HG03432 (cell line): ENCODE data around the gene NGB.
"Not testable (repeated sequence)": the region's sequence is repeated elsewhere in the genome, so short reads cannot be mapped to it uniquely, and the experiment has no call there.

Source experiments
- ATAC-seq: cut with Tn5 transposase; IDR thresholded peaks from one replicate; pipeline ENCODE4 v1.9.1; 2021; ENCODE audit warnings: mild to moderate bottlenecking, moderate library complexity; ENCODE audit not compliant: unreplicated experiment

The NGB gene

GRCh38 chr14:77296906-77297305, 25.9 kb upstream of the NGB start:
- ATAC-seq: no peak

DNA sequence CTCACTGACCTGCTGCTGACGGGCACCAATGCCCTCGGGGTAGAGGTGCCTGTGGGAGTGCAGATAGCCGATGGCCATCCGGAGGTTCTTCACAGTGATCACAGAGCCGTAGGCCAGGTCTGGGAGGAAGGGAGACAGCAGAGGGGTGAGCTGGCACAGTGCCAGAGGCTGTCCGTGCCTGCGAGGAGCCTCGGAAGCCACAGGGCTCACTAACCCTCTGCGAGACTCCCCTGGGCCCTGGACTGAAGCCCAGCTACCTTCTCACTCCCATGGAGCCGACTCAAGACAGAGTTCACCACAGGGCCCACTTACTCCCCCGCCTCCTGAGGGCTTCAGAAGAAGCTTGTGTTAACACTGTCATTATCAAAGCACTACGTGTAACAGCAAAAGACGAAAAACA, 25.1 kb upstream of the NGB start:
- no peak for ATAC-seq

GRCh38 chr14:77290705-77291104, 19.7 kb upstream of the NGB start:
- no peak for ATAC-seq

DNA sequence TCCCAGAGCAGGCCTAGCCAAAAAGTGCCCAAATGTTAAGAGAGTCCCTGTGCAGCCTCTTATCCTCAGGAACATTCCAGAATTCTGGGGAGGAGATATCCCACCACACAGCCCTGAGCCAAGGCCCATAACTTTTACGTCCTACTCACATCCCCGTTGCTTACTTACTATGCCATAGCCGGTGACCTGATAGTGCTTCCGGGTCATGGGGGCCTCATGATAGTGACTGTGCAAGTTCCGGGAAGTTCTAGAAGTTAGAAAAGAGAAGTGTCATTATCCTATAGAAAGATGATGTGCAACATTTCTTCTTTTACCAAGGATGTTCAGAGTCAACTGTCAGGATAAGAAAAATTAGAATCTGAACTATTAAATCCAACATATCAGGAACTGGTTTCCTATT, 15.6 kb upstream of the NGB start:
- ATAC-seq: no peak

DNA sequence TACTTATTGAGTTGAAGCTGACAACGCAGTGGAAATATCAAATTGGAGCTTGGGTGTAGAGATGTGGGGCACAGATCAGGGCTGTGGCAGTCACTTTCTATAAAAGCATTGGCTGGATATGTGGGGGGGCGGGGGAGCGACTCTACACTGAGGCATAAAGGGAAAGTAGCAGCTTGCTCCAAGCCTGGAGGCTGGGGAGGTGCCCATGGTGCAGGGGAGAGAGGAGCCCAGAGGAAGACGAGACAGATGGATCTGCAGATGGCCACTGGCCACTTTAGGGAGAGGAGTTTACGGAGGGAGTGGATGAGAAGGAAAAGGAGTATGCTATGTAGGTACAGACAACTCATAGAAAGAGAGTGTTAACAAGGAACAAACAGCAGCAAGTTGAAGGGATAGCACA, 13.5 kb upstream of the NGB start:
- ATAC-seq: no peak

DNA sequence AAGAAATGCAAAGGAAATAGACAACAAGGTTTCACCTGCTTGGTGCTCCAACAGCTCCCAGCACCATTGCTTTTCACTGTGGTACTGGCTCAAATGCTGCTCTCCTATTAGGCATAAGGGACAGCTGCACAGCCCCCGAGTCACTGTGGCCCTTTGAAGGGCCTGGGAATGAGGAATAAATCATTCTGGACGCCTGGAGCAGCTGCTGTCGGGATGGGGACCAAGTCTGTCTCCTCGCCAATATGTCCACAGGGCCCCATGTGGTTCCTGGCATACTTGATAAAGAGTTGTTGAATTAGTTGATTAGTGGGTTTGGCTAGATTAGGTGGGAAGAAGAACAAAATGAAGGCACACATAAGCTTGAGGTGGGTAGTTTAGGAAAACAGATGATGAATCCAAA, 13.1 kb upstream of the NGB start:
- no peak for ATAC-seq

- no peak for ATAC-seq
These were observed 10.9 kb upstream of the NGB start for GRCh38 chr14:77281852-77282410.

- not testable (repeated sequence) for ATAC-seq
These were observed 9.9 kb upstream of the NGB start for GRCh38 chr14:77280921-77281320.

GRCh38 chr14:77279719-77280118, 8.7 kb upstream of the NGB start:
- ATAC-seq: no peak

- no peak for ATAC-seq
These were observed 7.6 kb upstream of the NGB start for GRCh38 chr14:77278461-77279230.

GRCh38 chr14:77276959-77277358, 6.0 kb upstream of the NGB start:
- ATAC-seq: no peak

DNA sequence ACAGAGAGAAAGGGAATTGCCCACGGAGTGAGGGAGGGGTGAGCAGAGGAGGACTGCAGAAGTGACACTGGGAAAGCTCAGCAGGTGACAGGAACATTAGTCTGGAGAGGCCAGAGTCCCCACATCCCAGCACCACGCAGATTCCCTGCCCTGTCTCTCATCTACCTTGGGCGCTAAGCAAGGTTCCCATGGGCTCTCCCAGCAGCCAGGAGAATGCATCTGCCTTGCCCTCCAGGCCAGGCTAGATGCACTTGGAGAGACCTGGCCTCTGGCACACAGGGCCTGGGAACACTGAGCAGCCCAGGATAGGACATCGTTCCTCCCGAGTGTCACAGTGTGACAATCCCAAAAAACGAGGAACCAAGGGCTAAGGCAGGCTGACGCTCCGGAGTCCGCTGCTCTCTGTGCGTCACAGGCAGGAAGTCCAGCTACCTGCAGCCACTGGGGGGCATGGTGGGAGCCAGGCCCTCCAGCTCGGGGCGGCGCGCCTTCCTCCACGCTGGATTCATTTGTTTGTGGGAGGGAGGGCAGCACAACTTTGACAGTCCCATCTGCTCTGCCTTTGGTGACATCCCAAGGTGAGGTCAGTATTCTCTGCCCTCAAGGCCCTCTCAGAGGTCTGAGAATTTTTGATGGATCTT, 5.4 kb upstream of the NGB start:
- ATAC-seq: no peak

DNA sequence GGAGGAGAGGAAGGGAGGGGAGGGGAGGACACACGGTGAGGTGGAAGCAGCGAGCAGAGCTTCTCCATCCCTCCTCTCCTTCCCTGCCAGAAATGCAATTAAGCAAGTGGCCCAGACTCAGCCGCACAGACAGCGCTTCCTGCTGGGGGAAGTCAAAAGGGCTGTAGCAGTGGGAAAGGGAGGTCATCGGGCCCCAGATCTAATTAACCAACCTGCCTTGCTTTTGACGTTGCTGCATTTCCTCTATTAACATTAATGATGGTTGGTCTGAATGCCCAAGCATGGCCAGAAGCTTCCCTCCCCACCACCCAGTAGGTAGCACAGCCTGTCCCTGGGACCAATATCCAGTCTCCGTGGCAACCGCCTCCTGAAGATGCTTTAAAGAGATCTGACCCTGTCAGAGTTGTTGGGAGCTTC, 4.6 kb upstream of the NGB start:
- ATAC-seq: no peak

GRCh38 chr14:77275041-77275580, 4.1 kb upstream of the NGB start:
- ATAC-seq: no peak

GRCh38 chr14:77273796-77274195, 2.8 kb upstream of the NGB start:
- ATAC-seq: no peak

- ATAC-seq: no peak
These were observed 1.3 kb upstream of the NGB start for GRCh38 chr14:77272261-77272660.

GRCh38 chr14:77270361-77271112, 469 bp downstream of the NGB start:
- no peak for ATAC-seq

DNA sequence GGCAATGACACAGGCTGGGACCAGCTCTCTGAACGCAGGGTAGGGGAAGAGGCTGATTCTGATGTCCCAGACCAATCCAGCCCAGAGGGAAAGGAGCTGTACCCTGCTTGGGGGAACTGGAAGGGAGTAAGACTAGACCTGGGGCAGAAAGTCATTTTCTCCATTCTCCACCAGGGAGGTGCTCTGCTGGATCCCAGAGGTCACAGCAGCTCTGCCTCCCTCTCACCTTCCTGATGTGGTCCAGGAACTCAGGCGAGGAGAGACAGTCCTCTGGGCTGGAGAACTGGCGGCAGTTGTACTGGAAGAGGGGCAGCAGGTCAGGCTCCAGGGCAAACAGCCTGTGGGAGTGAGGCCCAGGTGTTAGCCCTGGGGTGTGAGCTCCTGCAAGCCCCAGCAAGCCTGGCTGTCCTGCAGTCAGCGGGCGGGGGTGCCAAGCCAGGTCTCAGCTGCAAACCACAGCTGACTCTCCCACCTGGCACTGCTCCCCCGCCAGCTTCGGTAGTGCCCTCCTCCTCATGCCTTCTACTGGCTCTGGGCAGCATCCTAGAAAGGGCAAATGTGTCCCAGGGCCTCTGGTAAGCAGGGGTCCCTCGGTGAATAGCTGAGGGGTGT, 1.9 kb downstream of the NGB start:
- no peak for ATAC-seq

DNA sequence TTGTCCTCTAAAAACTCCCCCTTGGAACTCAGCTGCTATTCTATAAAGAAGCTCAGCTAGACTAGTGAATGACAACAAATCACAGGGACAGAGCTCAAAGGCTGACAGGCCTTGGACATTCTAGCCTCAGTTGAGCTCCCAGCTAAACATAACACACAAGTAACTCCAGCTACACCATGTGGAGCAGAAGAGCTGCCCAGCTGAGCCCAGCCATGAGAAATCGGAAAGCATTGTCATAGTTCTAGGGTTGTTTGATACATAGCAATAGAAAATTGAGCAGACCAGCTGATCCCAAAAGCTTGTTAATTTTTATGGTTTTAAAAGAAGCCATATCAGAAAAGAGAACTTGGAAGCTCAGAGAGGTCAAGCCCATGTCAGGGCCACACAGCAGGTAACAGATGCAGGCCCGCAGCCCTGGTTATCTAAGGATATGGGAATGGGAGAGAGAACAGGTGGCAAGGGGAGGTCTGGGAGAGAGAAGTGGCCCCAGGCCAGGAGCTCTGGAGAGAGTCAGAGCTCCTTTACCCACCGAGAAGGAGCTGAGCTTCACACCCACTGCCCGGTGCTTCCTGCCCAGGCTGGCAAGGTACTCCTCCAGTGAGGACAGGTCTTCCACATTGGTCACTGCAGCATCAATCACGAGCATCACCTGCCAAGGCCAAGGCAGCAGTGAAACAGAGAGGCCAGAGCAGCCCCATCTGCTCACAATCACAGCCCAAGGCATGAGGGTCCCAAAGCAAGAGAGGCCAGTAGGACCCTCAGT, 2.9 kb downstream of the NGB start:
- ATAC-seq: no peak

- ATAC-seq: no peak
These were observed 4.7 kb downstream of the NGB start for GRCh38 chr14:77266336-77266735.
